HG03571 (cell line): ENCODE data around the gene NOX1.
"Not testable (repeated sequence)": the region's sequence is repeated elsewhere in the genome, so short reads cannot be mapped to it uniquely, and the experiment has no call there.

Experiments
- ATAC-seq: cut with Tn5 transposase; IDR thresholded peaks from one replicate; pipeline ENCODE4 v1.9.1; 2021; ENCODE audit not compliant: unreplicated experiment

Gene NOX1

DNA sequence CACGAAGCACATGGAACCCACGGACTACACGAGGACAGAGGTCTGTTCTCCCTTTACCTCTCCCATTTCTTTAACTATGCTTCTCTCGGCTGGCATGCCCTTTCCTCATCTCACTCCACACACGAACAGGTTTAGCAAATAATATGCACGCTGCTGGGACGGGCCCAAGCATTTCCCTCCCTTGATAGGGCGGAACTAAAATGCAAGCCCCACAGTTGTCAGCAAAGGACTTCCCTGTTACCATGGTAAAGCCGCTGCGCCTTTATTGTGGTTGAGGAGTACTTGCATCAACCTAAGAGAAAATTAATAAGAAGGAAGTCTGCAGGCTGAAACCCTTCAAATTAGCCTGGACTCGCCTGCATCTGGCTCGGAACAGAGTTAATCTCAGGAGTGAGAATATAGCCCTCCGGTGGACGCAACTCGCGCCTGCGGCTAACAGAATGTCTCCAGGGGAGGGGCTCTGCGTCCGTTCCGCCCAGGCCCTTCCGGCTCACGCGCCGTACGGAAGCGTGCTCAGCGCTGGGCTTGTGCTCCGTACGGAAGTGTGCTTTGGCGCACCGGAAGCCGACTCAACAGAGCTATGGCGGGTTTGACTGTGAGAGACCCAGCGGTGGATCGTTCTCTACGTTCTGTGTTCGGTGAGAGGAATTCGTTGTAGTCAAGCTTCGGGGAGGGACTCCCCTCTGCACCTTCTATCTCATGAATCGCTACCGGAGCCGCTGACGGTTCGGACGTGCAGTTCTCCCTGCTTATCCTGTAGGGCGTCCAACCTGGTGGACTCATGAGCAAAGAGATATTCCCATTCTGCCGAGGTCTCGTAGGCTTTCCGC, 54.1 kb downstream of the NOX1 start, which contains the start of gene CSTF2:
TSS of gene CSTF2 (plus strand) at position 555 of the 830 bp plus-strand sequence. CDS start at position 581, 26 bp downstream.
- peak; percentile 99 for ATAC-seq

DNA sequence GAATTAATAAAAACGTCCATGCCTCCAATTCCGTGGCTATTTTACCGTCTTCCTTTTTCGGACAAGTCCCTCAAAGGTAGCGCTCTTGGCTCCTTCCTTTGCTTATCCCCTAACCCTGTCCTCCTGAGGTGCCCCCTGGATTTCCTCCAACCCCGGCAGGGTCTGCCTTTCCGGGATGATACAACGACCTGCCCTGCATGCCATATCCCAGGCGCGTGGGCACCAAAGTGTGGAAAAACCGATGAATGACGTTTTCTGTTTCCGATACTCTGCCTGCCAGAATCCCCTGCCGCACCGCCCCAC, 54.7 kb downstream of the NOX1 start:
- no peak for ATAC-seq

DNA sequence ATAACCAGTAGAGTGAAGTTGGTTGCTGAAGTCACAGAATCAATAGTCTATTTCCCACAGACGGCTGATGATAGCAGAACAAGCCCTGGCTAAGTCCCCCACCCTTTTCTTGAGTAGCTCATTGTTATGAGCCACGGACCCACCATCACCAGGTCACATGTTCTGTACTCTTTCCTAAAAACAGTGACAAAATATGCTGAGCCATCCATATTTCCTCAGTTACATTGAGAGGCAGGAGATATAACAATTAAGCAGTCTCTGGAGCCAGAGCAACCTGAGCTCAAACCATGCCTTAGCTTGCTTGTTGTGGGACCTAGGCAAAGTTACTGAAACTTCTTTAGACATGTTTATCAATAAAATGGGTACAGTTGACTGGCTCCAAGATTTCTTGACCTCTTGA, 56.8 kb downstream of the NOX1 start:
- no peak for ATAC-seq

DNA sequence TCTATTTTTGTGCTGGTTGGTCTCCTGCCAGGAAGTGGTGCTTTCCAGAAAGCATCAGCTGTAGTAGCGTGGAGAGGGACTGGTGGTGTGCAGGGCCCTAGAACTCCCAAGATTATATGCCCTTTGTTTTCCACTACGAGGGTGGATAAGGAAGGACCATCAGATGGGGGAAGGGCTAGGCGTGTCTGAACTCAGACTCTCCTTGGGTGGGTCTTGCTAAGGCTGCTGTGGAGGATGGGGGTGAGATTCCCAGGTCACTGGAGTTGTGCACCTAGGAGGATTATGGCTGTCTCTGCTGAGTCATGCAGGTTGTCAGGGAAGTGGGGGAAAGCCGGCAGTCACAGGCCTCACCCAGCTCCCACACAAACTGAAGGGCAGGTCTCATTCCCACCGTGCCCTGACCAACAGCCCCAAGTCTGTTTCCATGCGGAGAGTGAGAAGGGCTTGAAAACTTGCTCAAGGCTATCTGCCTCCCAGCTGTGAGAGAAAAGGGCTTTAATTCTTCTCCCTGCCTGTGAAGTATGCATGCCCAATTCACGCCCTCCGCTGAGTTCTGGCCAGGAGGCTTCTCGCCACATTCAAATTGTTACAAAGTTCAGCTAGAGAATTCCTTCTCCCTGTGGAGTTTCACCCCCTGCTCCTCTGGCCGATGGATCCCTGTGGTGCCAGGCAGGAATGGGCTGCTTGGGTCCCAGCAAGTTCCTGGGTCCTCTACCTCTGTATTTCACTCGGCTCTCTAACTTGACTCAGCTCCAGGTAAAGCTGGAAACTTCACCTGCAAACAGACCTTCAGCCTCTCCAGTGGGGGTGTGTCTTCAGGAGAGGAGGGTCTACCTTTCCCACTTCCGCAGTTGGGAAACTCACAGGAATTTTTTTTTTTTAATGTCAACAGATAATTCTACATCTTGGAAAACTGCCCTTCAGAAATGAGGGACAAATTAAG, 61.7 kb downstream of the NOX1 start:
- ATAC-seq: no peak

DNA sequence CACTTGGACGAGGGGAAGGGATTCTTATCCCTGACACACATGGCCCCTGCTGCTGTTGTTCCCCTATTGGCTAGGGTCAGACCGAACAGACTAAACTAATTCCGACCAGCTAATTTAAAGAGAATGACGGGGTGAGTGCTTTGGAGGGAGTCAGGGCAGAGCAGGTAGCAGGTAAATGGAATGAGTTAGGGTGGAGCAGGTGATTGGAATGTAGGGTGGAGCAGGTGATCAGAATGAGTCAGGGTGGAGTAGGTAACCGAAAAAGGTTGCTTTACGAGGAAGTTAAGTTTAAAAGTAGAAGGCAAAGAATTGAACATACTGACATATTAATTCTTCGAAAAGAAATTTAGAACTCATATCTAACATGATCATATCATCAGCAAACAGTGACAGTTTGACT, 65.9 kb downstream of the NOX1 start:
- not testable (repeated sequence) for ATAC-seq

DNA sequence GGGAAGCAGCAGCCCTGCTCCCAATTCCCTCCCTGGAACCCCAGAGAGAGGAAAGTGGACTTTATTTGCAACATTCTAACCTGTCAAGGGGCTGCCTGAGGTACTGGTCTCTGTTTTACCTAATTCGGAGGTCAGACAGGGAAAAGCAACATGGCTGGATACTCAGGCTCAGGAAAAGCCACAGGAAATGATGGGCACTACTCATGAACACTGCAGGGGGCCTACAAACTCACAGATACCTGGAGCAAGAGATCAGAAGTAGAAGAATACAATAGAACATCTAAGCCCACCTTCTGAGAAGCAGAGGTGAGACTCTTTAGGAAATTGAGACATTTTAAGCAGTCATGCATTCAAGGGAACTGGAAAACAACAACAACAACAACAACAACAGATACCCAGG, 69.4 kb downstream of the NOX1 start:
- ATAC-seq: no peak

DNA sequence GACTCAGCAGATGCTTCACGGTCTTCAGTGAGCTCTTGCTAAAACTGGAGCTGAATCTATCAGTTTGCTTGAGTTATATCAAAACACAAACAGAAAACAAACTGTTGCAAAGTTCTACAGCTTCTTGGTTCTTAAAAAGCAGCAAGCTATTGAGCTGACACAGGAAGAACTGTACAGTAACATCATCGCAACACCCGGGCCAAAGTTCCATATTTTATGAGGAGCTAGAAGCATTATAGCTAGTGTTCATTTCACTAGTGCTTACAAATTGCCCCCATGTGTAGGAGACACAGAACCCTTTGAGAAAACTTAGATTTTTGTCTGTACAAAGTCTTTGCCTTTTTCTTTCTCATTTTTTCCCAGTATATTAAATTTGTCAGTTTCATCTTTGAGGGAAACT, 71.3 kb downstream of the NOX1 start:
- ATAC-seq: no peak

DNA sequence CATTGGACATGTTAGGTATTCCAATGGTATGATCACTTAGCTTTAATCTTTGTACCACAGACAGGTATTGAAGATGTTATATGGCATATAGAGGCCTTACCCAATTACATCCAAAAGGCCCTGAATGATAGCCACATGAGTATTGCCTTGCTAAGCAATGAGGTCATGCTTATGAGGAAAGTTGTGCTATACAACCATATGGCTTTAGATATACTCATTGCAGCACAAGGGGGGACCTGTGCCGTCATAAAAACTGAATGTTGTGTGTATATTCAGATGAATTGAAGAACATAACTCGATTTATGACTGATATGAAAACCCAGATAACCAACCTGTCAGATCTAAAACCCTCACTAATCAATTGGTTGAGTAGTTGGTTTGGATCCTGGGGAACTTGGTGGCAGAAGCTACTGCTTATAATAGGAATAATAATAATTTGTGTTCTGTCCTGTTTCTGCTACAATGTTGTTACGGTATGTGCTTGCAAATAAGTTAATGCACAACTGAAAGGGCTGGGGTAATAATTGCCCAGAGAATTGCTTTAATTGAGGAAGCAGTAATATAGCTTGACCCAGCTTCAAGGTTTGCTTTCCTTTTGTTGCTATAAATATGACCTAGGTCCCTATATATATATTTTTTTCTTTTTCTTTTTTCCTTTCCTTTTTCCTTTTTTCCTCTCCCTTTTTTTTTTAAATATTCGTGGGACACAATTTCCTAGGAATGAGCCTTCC, 75.5 kb downstream of the NOX1 start:
- ATAC-seq: no peak

DNA sequence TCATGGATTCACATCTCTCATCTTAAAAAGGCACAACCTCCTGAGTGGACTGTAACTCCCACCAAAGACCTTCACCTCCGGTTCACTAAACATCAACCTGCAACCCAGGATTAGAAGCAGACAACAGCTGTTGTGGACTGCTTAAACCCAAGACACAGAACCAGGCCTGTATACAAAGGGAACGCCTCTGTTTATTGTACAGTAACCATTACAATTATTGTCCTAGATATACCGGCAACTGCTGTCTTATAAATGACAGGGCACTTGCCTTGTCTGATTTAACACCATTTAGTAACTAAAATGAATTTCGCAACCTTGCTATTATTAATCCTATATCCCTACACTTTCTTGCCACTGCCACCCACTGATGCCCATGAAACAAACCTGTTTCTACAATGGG, 76.8 kb downstream of the NOX1 start:
- no peak for ATAC-seq

DNA sequence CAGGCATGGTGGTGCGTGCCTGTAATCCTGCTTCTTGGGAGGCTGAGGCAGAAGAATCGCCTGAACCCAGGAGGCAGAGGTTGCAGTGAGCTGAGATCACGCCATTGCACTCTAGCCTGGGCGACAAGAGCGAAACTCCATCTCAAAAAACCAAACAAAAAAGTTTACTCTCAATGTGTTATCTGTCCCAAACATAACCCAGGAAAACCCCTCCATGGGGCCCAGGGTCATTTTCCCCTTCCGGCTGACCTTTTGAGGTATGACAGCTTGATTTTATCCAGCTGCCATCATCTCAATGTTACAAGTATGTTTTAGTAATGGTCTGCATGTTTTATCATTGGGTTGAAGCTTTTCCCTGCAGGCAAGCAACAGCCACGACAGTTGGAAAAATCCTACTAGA, 77.8 kb downstream of the NOX1 start:
- not testable (repeated sequence) for ATAC-seq
